NCI-H2196 (cell line): ENCODE measurements around the gene ALOX15B.
"Not testable (repeated sequence)": the region's sequence is repeated elsewhere in the genome, so short reads cannot be mapped to it uniquely, and the experiment has no call there.

ENCODE experiments used
- DNase-seq: peaks from one replicate; lab custom pipeline; 2025; ENCODE audit not compliant: unreplicated experiment; lab: John Stamatoyannopoulos, UW

Gene ALOX15B

GRCh38 chr17:8013731-8014557 is 24.9 kb upstream of the ALOX15B start:
- DNase-seq, result no peak

- no peak for DNase-seq
Observed at GRCh38 chr17:8014558-8014850, 24.4 kb upstream of the ALOX15B start.

DNA sequence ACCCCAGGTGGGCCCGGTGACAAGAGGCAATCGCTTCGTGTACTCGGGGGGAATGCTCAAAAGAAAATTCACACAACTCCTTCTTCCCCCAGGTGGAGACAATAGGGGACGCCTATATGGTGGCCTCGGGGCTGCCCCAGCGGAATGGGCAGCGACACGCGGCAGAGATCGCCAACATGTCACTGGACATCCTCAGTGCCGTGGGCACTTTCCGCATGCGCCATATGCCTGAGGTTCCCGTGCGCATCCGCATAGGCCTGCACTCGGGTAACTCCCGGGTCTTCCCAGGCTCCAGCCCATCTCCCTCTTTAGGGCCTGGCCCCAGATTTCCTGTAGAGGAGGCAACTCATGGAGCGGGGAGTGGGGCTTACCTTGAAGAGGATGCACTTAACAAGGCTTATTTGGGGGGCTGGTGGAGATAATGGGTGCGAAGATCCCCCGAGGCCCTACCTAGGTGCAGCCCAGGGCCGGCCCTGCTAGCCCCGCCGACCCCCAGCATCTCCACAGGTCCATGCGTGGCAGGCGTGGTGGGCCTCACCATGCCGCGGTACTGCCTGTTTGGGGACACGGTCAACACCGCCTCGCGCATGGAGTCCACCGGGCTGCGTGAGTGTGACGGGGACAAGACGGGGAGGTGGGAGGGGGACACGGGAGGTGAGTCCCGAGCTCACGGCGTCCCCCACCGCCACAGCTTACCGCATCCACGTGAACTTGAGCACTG is 23.5 kb upstream of the ALOX15B start:
- no peak for DNase-seq

GRCh38 chr17:8015957-8016631 is 22.8 kb upstream of the ALOX15B start:
- DNase-seq, result no peak

DNA sequence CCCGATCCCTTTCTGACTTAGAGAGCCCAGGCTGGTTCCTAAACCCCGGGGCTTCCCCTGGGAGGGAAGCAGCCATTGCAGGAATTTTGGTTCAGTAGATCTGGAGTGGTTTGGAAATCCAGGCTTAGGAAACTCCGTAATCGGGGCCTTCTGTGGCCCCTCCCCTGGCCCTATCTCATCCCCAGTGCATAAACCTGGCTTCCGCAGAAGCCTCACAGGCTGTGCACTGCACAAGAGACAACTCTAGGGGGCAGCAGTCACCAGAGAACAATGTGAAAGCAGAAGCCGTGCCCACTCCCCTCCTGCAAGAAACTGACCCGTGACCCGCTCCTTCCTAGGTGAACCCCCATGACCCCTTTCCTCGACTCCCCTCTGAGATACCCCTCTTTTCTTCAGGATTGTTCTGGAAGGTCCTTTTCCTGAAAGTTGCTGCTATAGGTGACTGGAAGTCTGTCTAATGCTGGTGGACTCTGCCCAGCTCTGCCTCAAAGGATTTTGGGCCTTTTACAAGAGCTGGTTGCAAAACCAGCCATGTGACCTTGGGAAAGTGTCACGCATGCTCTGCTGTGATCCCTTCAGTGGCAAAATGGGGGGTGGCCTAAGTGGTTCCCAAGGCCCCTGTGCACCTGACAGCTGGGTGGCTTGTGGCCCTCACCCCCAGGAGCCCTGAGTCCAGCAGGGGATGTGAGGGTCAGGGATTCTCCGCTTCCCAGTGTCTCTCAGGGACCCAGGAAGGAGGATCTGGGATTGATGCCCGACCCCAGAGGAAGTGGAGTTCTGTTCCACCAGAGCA is 22.0 kb upstream of the ALOX15B start:
- peak; percentile 34 for DNase-seq

DNA sequence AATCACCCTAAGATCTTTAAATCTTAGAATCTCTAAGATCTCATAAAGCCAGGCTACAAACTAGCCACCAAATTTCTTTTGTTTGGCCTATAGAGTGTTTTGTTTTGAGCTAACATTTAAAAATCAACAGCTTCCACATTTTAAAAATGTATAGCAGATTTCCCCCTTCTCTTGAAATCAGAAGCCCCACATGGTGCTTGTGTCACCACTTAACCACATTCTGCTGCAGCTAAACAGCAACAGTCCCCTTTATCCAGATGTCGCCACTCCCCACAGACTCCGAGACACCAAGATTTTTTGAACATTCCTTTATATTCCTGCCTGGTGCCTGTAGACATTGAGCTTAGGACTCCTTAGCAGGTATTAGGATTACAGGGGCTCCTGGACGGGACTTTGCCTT is 20.4 kb upstream of the ALOX15B start:
- no peak for DNase-seq

GRCh38 chr17:8019166-8019565 is 19.7 kb upstream of the ALOX15B start:
- DNase-seq, result no peak

- DNase-seq, result no peak
Observed at GRCh38 chr17:8019665-8020650, 18.9 kb upstream of the ALOX15B start.

DNA sequence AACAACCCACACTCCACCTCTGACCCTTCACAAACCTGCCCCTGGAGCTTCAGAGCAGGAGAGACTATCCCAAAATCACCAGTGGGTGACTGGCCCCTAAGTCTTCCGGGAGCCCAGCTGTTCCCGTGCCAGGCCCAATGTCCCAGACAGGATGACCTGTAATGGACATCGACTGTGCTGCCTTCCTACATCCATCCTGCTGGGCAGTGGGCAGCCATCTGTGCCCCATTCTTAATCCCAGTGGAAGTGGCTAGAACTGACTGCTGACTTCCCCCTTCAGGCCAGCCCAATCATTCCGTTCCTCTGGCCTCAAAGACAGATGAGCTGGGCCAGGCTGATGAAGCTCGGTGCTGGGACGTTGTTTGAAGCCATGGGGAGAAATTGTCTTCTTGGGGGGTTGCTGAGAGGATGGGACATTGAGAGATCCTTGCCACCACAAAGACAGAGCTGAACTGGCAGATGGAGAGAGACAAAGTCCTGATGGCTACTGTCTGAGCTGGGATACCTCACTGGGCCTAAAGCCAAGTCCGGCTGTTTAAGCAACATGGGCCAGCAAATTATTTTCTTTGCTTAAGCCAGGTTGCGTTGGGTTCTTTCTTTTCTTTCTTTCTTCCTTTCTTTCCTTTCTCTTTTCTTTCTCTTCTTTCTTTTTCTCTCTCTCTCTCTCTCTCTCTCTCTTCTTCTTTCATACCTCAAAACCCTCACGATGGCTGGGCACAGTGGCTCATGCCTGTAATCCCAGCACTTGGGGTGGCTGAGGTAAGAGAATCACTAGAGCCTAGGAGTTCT is 17.9 kb upstream of the ALOX15B start:
- DNase-seq, result no peak

- no peak for DNase-seq
Observed at GRCh38 chr17:8021565-8022359, 17.1 kb upstream of the ALOX15B start.

- DNase-seq, result no peak
Observed at GRCh38 chr17:8022360-8023003, 16.4 kb upstream of the ALOX15B start.

GRCh38 chr17:8024161-8024560 is 14.7 kb upstream of the ALOX15B start:
- not testable (repeated sequence) for DNase-seq

- no peak for DNase-seq
Observed at GRCh38 chr17:8025176-8025911, 13.5 kb upstream of the ALOX15B start.

DNA sequence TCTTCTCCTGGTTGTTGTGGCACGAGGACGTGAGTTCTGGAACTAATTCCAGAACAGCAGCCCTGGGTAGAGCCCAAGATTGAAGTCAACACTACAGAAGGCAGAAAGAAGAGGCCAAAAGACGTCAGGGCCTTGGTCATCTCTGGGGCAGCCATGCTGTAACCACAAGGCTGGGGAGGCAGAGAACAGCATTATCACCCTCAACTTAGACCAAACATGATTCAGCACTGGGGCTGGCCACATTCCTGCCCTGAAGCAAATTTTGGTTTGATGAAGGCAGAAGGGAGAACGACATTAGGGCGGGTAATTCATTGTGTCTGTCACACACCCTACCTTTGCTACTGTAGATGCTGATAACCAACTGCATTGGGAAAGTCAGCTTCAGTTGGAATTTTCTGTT is 9.7 kb upstream of the ALOX15B start:
- DNase-seq, result no peak

DNA sequence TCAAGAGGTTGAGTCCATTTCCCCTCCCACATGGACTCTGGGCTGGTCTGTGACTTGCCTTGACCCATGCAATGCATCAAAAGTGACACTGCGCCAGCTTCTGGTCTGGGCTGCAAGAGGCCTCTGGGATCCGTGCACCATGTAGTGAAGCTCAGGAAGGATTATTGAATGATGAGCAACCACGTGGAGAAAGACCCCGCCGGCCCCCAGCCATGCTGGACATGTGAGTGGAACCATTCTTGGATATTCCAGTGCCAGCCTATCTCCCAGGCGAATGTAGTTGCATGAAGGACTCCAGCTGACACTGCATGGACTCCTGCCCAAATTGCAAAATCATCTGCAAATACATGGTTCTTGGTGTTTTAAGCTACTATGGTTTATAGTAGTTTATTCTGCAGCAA is 7.6 kb upstream of the ALOX15B start:
- no peak for DNase-seq

GRCh38 chr17:8031950-8032349 is 6.9 kb upstream of the ALOX15B start:
- DNase-seq, result no peak

DNA sequence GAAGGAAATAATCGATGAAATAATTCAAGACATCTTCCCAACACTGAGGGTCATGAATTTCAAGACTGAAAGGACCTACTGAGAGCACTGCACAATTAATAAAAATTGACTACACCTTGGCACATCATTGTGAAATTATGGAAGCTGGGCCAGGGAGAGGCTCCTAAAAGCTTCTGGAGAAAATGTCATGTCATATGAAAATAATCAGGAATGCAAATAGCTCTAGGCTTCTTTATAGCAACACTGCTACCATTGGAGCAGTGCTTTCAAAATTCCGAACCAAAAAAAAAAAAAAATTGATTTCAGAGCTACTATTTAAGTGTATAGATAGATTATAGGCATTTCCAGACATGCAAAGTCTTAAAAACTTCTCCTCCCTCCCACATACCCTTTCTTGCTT is 6.4 kb upstream of the ALOX15B start:
- DNase-seq, result no peak
